Heart right ventricle (tissue), 16 donors: Measurements from ENCODE around the gene OR10J4. TPM values are rescaled to one million over a fixed set of nuclear protein-coding genes. Genes with fewer than 3 reads are reported as not detected.

ENCODE experiments used
- ATAC-seq, 8 donors: fragments of 200-7000 bp; cut with Tn5 transposase; one replicate each; pipeline ENCODE4 v1.9.1; 2020; ENCODE audit warnings: mild to moderate bottlenecking in 8 of 8, moderate library complexity in 8 of 8, moderate number of reproducible peaks in 1 of 8
- DNase-seq, 2 donors: peaks; one replicate each; pipeline ENCODE4 v3.0.0-alpha.2; 2020
- H3K27ac ChIP-seq, 10 donors: fragments of 200-600 bp; sonication (generic) in 2 of 10; one replicate each; pipeline versions ENCODE4 v1.5.0 to v1.8.0; 2020 to 2022; ENCODE audit warnings: mild to moderate bottlenecking in 3 of 10
- H3K27me3 ChIP-seq, 7 donors: fragments of 200-600 bp; one replicate each; pipeline ENCODE4 v1.8.0; 2021 to 2022; ENCODE audit warnings: mild to moderate bottlenecking in 2 of 7
- H3K36me3 ChIP-seq, 9 donors: fragments of 200-600 bp; sonication (generic) in 1 of 9; one replicate each; pipeline versions ENCODE4 v1.5.0 to v1.8.0; 2020 to 2022; ENCODE audit warnings: mild to moderate bottlenecking in 2 of 9
- H3K4me1 ChIP-seq, 9 donors: fragments of 200-600 bp; sonication (generic) in 1 of 9; one replicate each; pipeline versions ENCODE4 v1.5.0 to v1.8.0; 2020 to 2022; ENCODE audit warnings: mild to moderate bottlenecking in 4 of 9
- H3K4me3 ChIP-seq, 10 donors: fragments of 200-600 bp; sonication (generic) in 2 of 10; one replicate each; pipeline versions ENCODE4 v1.5.0 to v1.8.0; 2020 to 2022; ENCODE audit warnings: mild to moderate bottlenecking in 7 of 10, moderate library complexity in 2 of 10
- H3K9me3 ChIP-seq, 11 donors: fragments of 200-600 bp in 10 of 11; sonication (generic) in 2 of 11; one replicate each; pipeline versions ENCODE4 v1.5.0 to v1.8.0; 2013 to 2022; ENCODE audit warnings: mild to moderate bottlenecking in 2 of 11, control low read depth in 1 of 11, moderate library complexity in 1 of 11
- CTCF ChIP-seq, 9 donors: fragments of 200-600 bp; sonication (generic) in 2 of 9; IDR thresholded peaks; one replicate each; pipeline versions ENCODE4 v1.5.0 to v1.8.0; 2021 to 2022; ENCODE audit warnings: antibody characterized with exemption in 9 of 9, mild to moderate bottlenecking in 5 of 9, moderate library complexity in 1 of 9
- WGBS, 2 donors: extraction: QIAGEN DNeasy Blood & Tissue Kit; methylation state at CpG; one replicate each; pipeline ENCODE4 v1.1.7; 2013; ENCODE audit warnings: inconsistent platforms in 1 of 2; 5-methylcytosine and 5-hydroxymethylcytosine counted together
- intact Hi-C, 10 donors: fragments of 100-400 bp; cut with DNase I; formaldehyde crosslinking; loops; one replicate each; pipeline versions ENCODE4 v1.11.1 to v1.14.2; 2022
- polyA plus RNA-seq, 2 donors: library from polyadenylated mRNA; stranded (reverse); fragments of 200-250 nt; gene quantifications; one replicate each; pipeline ENCODE4 v1.2.3, GENCODE V29; 2013
- total RNA-seq, 10 donors: library from RNA; stranded (reverse); fragmentation: NEBNext Ultra II Directional in 3 of 10; extraction: Animal tissue kit (Norgen Biotek cat#: 25700) in 3 of 10; gene quantifications; one replicate each; pipeline versions ENCODE4 v1.2.1 to v1.2.4, GENCODE V29; 2021 to 2023
- donor health status: Arrhythmogenic right ventricular cardiomyopathy.
- donor health status: ischemic (EF 13 %, LVEDD 7.1; RV severe dilation, severe dysfunction).
- donor health status: healthy with polysubstance abuse.
- donor health status: DM: no; HTN: yes; CAD: no.
- donor health status: DM: no; HTN: no; CAD: no.
- donor health status: ischemic (EF 25% LVEDD 6.9; RV normal size, moderate dysfunction).
- donor health status: ischemic (EF 25% LVEDD 5.7; RV mildly dilated, moderate dysfunction).
- donor health status: healthy.
- donor health status: DM: yes; HTN: yes; CAD: no.
- donor health status: Ischemic cardiomyopathy.
- donor health status: ischemic (EF 35%, LVEDD 5.7; RV mildly dilated, moderate dysfunction).
- donor health status: nonischemic (EF 11% LVEDD 7.7; RV severe dilation, severe dysfunction).
- donor health status: DM: yes; HTN: yes; CAD: no.
- donor health status: PGD.
- donor health status: ischemic (EF 29% LVEDD 5.4; RV normal size, mild dysfunction).
- donor health status: nonischemic (EF 23%, LVEDD 6.1; RV moderate dilation, normal function).

The OR10J4 gene
- total and polyA plus RNA-seq, 12 donors, result not detected

GRCh38 chr1:159468321-159468720, 36.3 kb downstream of the OR10J4 start:
- no peaks in the 10 kb centered on the region for H3K9me3 ChIP-seq
- peaks cover 0 to 10% (median 0%) of the 10 kb centered on the region in 9 donors for H3K4me1 ChIP-seq
- no peaks in the 10 kb centered on the region for H3K27me3 ChIP-seq
- intact Hi-C loops, result no loop called here
- DNase-seq (no peak), ATAC-seq (no peak)
- H3K36me3 ChIP-seq, result no peaks in the 10 kb centered on the region
- TF ChIP-seq CTCF (IDR thresholded peaks at IDR 0.05), result no peak
- WGBS, 2 donors, result 95 to 96% methylated on average over 2 of the region's 2 CpGs
- no peak overlapping the region for H3K4me3 ChIP-seq
- H3K27ac ChIP-seq, result no peak overlapping the region

GRCh38 chr1:159469921-159470533, 38.0 kb downstream of the OR10J4 start:
- H3K27ac ChIP-seq, result peak overlapping the region in 3 of 10 donors; percentile 12 to 29 (median 29)
- no peak overlapping the region for H3K4me3 ChIP-seq
- peaks cover 0 to 2% (median 0%) of the 10 kb centered on the region in 11 donors for H3K9me3 ChIP-seq
- no peak for DNase-seq
- peaks cover 0 to 10% (median 0%) of the 10 kb centered on the region in 9 donors for H3K4me1 ChIP-seq
- no peaks in the 10 kb centered on the region for H3K27me3 ChIP-seq
- intact Hi-C loops, result no loop called here
- peak in 1 of 8 donors; percentile 56 for ATAC-seq
- H3K36me3 ChIP-seq, result no peaks in the 10 kb centered on the region
- TF ChIP-seq CTCF (IDR thresholded peaks at IDR 0.05), result no peak
- WGBS, 2 donors, result 15 to 23% methylated on average over 4 of the region's 4 CpGs

GRCh38 chr1:159473335-159473734, 41.3 kb downstream of the OR10J4 start:
- Histone ChIP-seq H3K36me3 (no peaks in the 10 kb centered on the region), H3K4me3 (no peak overlapping the region), H3K27me3 (no peaks in the 10 kb centered on the region), H3K9me3 (peaks cover 0 to 2% (median 0%) of the 10 kb centered on the region in 11 donors), H3K4me1 (peaks cover 0 to 10% (median 0%) of the 10 kb centered on the region in 9 donors), H3K27ac (no peak overlapping the region)
- WGBS, 2 donors, result 44 to 60% methylated on average over 1 of the region's 1 CpG
- intact Hi-C loops, result no loop called here
- DNase-seq (no peak), ATAC-seq (no peak)
- TF ChIP-seq CTCF (IDR thresholded peaks at IDR 0.05), result no peak

- no peaks in the 10 kb centered on the region for H3K36me3 ChIP-seq
- no peaks in the 10 kb centered on the region for H3K27me3 ChIP-seq
- no peak for TF ChIP-seq CTCF (IDR thresholded peaks at IDR 0.05)
- H3K9me3 ChIP-seq, result peaks cover 0 to 2% (median 0%) of the 10 kb centered on the region in 11 donors
- H3K4me3 ChIP-seq, result no peak overlapping the region
- ATAC-seq, result no peak
- 89 to 91% methylated on average over 1 of the region's 1 CpG for WGBS, 2 donors
- intact Hi-C loops, result no loop called here
- DNase-seq, result no peak
- H3K4me1 ChIP-seq, result peaks cover 0 to 5% (median 0%) of the 10 kb centered on the region in 9 donors
- no peak overlapping the region for H3K27ac ChIP-seq
Observed at GRCh38 chr1:159474926-159475325, 42.9 kb downstream of the OR10J4 start.

Other genes with a start within 250 kb of the OR10J4 start
- gene ACKR1, start 227.3 kb upstream of the OR10J4 start, total RNA-seq, result 10 to 100 TPM in 7 of 10 donors, 1 to 10 TPM in 3; 5.0 to 31.4 (median 11.8) TPM
- gene ACKR1, start 227.3 kb upstream of the OR10J4 start, polyA plus RNA-seq, result 10 to 100 TPM; 25.9 to 45.6 TPM
- 1 to 10 TPM in 6 of 10 donors, under 1 TPM in 2, not detected in 2; 0.44 to 2.3 (median 1.3) TPM for gene FCER1A, start 129.9 kb upstream of the OR10J4 start, total RNA-seq
- under 1 TPM in 1 of 2 donors, not detected in 1; 0.06 TPM for gene FCER1A, start 129.9 kb upstream of the OR10J4 start, polyA plus RNA-seq
- not detected for gene OR10J1, start 7.5 kb downstream of the OR10J4 start, total RNA-seq
- not detected for gene OR10J1, start 7.5 kb downstream of the OR10J4 start, polyA plus RNA-seq
- gene OR10J5, start 103.8 kb downstream of the OR10J4 start, total RNA-seq, result not detected
- not detected for gene OR10J5, start 103.8 kb downstream of the OR10J4 start, polyA plus RNA-seq
- gene APCS, start 155.6 kb downstream of the OR10J4 start, total RNA-seq, result not detected
- gene APCS, start 155.6 kb downstream of the OR10J4 start, polyA plus RNA-seq, result not detected